Right ventricle myocardium inferior (tissue), 1 donor: ENCODE results near the gene FRAS1. TPM values are rescaled to one million over a fixed set of nuclear protein-coding genes. Genes with fewer than 3 reads are reported as not detected.

Experiments used
- ATAC-seq: fragments of 200-7000 bp; cut with Tn5 transposase; one replicate; pipeline ENCODE4 v1.9.1; 2020; ENCODE audit warnings: mild to moderate bottlenecking, moderate library complexity
- DNase-seq: peaks from one replicate; pipeline ENCODE4 v3.0.0; 2021; ENCODE audit errors: missing footprints
- intact Hi-C: fragments of 100-400 bp; cut with DNase I; formaldehyde crosslinking; loops from one replicate; pipeline ENCODE4 v1.11.0; 2022
- total RNA-seq: library from RNA; stranded (reverse); fragmentation: NEBNext Ultra II Directional; extraction: Animal tissue kit (Norgen Biotek cat#: 25700); gene quantifications from one replicate; pipeline ENCODE4 v1.2.1, GENCODE V29; 2021
- donor health status: DM: no; HTN: yes; CAD: no; lungs with severe emphysema.

Gene FRAS1
- total RNA-seq, 1 donor from 2014 or later: 2.2 TPM

- DNase-seq (peak; percentile 75), ATAC-seq (peak; percentile 69)
- intact Hi-C loops: loop anchor here (5.0 to 10.0 kb wide), 3 partner anchors 46 to 238 kb away; no protein-coding TSS in a partner anchor
Measured at GRCh38 chr4:78056265-78057129, 626 bp upstream of the FRAS1 start.

DNA sequence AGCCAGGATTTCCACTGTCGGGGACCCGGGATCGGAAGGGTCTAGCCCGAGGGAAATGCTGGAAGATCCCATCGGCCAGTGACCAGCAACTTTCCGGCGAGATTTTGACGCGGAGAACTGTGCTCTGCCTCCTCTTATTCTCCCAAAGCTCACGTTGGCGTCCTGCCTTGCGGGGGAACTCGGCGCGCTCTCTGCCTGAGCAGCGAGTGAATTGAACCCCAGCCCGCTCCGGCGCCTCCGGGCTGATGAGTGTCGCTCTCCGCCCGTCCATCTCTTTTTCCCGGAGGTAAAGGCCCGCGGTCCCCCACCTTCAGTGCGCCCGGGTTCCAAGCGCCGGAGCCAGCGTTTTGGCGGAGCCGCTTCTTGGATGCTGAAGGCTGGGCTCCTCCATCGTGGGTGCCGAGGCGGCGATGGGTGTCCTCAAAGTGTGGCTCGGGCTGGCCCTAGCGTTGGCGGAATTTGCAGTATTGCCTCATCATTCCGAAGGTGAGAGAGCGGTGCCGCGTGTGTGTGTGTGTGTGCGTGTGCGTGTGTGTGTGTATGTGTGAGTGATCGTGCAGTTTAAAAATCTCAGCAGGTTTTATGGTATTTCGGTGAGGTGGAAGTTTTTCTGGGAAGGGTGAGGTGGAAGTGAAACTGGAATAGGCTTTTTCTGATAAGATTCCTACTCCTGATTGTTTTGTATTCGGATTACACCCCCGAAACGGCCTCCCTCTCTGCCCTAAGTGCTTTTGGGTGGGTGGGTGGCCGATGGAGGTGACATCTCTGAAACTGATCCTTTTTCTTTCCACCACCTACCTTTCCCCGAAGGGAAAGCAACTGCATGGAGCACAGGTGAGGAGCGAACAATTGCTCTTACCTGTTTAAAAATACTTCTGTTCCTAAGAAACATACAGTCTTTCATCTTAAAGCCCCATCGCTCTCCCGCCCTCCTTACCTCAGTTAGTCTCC is 752 bp downstream of the FRAS1 start:
- DNase-seq (peak; percentile 69), ATAC-seq (peak; percentile 26)
- intact Hi-C loops: loop anchor here (2.0 to 10.0 kb wide), 4 partner anchors 44 to 459 kb away; no protein-coding TSS in a partner anchor

GRCh38 chr4:78058591-78059523 is 1.7 kb downstream of the FRAS1 start:
- intact Hi-C loops: loop anchor here (2.0 to 10.0 kb wide), 4 partner anchors 43 to 458 kb away; no protein-coding TSS in a partner anchor
- DNase-seq (no peak), ATAC-seq (peak; percentile 16)

DNA sequence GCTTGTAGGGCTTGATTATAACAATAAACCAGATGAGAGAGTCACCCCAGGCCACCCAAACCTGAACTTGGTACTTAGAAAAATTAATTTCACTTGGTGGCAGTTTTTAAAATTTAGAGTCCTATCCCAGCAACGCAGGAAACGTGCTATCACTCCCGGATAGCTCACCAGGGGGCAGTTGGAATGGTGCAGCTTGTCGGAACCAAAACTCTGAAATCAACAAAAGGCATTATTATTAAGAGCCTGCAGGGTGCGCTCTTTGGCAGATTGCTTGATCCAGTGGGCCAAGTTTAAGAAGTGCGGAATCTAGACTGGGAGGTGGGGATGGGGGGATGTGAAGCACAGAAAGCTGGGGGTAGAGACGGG is 2.4 kb downstream of the FRAS1 start:
- DNase-seq (no peak), ATAC-seq (peak; percentile 33)
- intact Hi-C loops: loop anchor here (2.0 to 10.0 kb wide), 4 partner anchors 43 to 457 kb away; no protein-coding TSS in a partner anchor

DNA sequence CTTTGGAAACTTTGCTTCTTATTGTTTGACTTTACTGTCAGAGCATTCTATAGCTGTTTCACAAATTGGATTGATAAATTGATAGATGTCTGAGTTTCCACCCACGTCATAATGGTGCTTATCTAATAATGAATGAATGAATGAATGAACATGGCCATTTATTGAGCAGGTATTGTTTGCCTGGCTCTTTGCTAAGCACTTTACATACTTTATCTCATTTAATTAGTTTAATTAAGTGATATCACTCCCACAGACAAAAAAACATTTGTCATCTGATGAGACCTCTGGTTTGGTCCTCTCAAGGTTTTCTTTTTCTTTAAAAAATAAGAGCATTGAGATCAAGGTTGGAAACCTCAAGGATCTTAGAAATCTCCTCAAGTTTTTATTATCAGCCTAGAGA is 2.8 kb downstream of the FRAS1 start:
- intact Hi-C loops: loop anchor here (2.0 to 10.0 kb wide), 4 partner anchors 42 to 457 kb away; no protein-coding TSS in a partner anchor
- DNase-seq: no peak
- no peak for ATAC-seq

DNA sequence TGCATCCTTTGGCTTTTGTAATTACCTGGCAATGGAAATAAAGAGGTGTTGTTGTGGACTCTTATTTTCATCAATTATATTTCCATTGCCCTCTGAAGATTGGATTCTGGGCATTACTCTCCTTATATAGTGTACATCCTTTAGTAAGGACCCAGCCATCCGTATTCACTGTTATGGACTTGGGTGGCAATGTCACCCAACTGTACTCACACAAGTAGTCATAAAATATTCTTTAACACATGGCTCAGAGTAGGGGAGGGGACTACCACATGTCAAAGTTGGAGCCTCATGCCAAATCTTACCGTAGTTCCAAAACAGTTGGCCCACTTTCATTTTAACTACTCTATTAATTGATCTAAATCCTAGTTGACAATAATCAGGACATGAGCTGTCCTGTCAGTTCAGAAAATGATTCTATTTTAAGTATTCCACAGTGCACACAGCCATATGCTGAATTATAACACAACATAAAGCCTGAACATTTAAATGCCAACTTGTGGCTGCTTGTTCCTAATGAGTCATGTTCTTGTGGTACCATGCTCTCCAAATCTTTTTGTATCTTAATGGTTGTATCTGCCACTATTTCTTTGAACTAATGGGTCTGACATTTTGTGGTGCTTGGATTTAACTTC is 4.9 kb downstream of the FRAS1 start:
- intact Hi-C loops: no loop called here
- no peak for DNase-seq
- no peak for ATAC-seq

GRCh38 chr4:78065508-78066192 is 8.5 kb downstream of the FRAS1 start:
- DNase-seq: no peak
- ATAC-seq: no peak
- intact Hi-C loops: no loop called here

GRCh38 chr4:78068481-78068880 is 11.4 kb downstream of the FRAS1 start:
- ATAC-seq (no peak), DNase-seq (no peak)
- intact Hi-C loops: no loop called here

- DNase-seq (no peak), ATAC-seq (no peak)
- intact Hi-C loops: no loop called here
Measured at GRCh38 chr4:78069319-78069718, 12.2 kb downstream of the FRAS1 start.

DNA sequence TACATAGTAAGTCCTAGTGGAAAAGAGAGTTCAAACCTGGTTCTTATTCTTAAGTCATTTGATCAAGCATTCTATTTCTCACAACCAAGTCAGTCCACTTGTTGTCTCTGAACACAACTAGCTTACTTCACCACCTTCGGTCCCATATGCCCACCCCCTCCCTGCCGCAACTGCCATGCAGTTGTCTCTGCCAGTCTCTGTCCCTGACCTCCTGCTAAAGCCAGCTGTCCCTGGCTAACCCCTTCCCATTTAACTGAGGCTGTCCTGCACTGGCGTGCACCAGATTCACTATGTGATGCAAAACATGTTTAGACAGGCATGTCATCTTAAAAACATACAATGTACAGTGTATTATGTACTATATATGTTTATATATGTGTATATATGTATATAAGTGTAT is 12.7 kb downstream of the FRAS1 start:
- intact Hi-C loops: no loop called here
- ATAC-seq: no peak
- no peak for DNase-seq

DNA sequence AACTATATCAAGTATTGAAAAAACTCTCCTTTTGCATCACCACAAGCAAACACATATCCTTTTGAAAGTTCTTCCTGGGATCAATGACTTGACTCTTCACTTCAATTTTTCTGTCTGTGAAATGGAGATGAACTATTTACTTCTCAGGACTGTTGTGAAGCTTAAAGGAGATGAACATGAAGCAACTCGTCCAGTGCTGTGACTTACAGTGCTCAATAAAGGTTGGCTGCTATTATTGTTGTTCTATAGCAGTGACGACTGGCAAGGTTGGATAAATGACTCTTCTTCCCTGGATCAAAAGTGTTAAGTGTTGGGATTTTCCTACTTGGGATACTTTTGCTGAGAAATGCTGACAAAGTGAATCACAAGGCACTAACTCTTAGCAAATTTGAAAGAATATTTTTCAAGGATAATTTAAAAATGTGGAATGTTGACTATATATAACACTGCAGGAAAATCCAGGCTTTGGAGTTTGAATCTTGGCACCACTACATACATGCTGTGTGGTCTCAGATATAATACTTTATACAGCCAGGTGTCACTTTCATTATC is 13.7 kb downstream of the FRAS1 start:
- no peak for ATAC-seq
- DNase-seq: no peak
- intact Hi-C loops: no loop called here

DNA sequence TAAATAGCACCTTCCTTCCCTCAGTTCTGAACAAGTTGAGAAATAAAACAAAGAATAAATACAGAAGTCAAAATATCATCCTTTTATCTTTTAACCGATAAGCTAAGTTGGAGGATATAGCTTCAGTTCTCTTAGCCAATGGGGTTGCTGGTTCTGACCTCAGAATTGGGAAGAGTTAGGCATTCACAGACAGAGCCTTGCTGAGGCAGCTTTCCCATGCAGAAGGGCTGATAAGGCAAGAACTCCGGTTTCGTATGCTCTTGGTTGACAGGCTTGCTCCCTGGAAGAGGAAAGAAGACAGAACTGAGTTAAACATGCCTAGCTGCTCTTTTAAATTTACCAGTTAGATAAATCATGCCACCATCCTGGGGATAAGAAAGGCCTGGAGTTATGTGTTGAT is 17.6 kb downstream of the FRAS1 start:
- DNase-seq: no peak
- ATAC-seq: no peak
- intact Hi-C loops: no loop called here

DNA sequence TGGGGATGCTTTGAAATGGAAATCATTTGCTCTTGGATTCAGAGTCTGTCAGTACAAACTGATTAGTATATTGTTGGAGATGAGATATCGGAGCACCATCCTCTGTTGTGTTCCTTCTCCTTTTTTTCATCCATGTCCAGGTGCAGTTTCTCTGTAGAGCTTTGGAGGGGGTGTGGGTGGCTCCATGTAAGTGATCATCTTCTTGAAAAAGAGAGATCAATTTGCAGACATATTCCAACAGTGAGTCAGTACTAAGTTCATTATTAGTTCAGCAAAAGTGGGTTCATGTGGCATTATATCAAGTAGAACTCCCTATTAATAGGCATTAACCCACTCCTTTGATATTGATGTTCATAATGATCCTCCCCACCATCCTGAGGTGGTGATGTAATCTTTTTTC is 18.9 kb downstream of the FRAS1 start:
- intact Hi-C loops: no loop called here
- no peak for DNase-seq
- ATAC-seq: no peak

GRCh38 chr4:78078101-78078500 is 21.0 kb downstream of the FRAS1 start:
- intact Hi-C loops: no loop called here
- no peak for ATAC-seq
- DNase-seq: no peak

- intact Hi-C loops: no loop called here
- DNase-seq (no peak), ATAC-seq (no peak)
Measured at GRCh38 chr4:78079726-78080430, 22.8 kb downstream of the FRAS1 start.

GRCh38 chr4:78081541-78081940 is 24.4 kb downstream of the FRAS1 start:
- no peak for DNase-seq
- intact Hi-C loops: no loop called here
- no peak for ATAC-seq

GRCh38 chr4:78083035-78083434 is 25.9 kb downstream of the FRAS1 start:
- ATAC-seq: no peak
- intact Hi-C loops: no loop called here
- DNase-seq: no peak
